HG03095 (cell line): ENCODE measurements around the gene ITIH4.

Experiments used
- ATAC-seq: cut with Tn5 transposase; IDR thresholded peaks from one replicate; pipeline ENCODE4 v1.9.1; 2021; ENCODE audit warnings: moderate library complexity; ENCODE audit not compliant: unreplicated experiment

ITIH4 gene

GRCh38 chr3:52805270-52806039 is 25.0 kb downstream of the ITIH4 start:
- ATAC-seq, result no peak

GRCh38 chr3:52801839-52802238 is 28.6 kb downstream of the ITIH4 start:
- ATAC-seq, result no peak

- no peak for ATAC-seq
Observed at GRCh38 chr3:52800079-52800478, 30.4 kb downstream of the ITIH4 start.

- no peak for ATAC-seq
Observed at GRCh38 chr3:52798978-52799476, 31.4 kb downstream of the ITIH4 start.

DNA sequence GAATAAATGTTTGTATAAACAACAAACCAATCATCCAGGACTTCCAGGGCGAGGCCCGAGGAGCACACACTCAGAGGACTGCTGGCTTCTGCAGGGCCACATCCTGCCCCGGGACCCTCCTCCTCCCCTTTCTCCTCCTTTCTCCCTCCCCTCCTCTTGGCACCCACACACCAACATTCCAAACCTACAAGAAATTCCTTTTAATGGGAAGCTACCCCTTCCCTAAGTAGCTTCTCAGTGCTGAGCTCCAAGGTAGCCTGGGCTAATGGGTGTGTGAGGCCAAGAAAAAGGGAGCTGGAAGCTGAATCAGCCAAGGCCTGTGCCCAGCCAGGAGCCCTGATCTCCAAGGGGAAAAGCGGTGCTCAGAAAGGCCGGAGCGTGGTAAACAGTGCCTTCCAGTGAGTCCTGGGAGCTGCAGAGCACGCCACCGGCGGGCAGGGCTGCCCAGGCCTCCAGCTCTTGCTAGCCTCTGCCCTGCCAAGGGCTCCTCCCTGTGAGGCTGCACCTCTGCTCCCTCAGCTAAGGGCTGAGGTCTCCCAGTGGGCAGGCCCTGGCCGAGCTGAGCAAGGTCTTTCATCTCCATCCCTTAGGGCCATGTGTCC is 32.0 kb downstream of the ITIH4 start:
- ATAC-seq, result no peak

- no peak for ATAC-seq
Observed at GRCh38 chr3:52796411-52796810, 34.1 kb downstream of the ITIH4 start.

DNA sequence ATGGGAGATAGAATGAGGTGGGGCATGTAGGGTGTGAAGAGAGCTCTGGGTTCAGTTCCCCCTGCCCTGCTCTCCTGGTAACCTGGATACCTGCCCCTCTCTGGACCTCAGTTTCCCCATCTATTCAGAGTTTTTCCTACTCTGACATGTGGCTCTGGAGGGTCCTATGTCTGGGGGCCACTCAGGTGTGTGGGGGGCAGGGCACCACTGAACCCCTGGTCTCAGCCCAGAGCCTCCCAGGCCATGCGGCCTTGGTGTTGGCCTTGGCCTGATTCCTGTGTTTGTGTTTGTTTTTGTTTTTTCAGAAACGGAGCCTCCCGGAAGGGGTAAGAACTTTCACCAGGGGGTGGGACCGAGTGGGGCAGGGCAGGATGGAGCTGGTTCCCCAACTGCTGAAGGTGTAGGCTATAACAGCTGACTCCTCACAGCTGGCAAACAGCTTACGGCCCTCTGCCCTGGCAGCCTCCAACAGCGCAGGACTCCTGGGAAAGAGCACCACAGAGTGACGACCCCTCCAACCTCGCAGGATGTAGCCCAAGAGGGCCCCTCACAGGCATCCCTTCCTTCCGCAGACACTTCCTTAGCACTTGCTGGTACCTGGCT is 35.1 kb downstream of the ITIH4 start:
- no peak for ATAC-seq

DNA sequence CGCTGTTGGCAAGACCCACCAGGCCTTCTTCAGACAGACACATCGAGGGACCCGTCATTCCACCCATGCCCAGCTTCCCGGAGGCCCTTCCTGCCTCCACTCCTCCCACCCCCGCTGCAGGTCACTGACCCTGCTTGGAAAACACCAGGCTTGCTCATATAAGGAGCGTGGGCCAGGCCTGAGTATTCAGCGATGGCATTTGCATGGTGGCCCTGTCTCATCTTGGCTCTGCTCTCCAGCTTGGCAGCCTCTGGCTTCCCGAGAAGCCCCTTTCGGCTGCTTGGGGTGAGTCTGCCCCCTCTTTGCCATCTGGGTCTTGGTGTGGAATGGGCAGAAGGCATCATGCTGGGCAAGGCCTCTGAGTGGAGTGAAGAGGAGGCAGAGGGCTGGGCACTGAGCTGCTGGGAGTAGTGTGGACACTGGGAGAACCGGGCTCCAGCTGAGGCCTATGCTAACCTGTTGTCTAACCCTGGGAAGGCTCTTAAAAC is 35.8 kb downstream of the ITIH4 start, which contains the start of gene ITIH3:
Gene ITIH3 (plus strand): TSS at position 185 of the 488 bp plus-strand sequence. CDS start 8 bp downstream, at position 193.
- no peak for ATAC-seq

- no peak for ATAC-seq
Observed at GRCh38 chr3:52793702-52794611, 36.5 kb downstream of the ITIH4 start.

- ATAC-seq, result no peak
Observed at GRCh38 chr3:52792961-52793695, 37.3 kb downstream of the ITIH4 start.

GRCh38 chr3:52792413-52792812 is 38.1 kb downstream of the ITIH4 start:
- no peak for ATAC-seq

DNA sequence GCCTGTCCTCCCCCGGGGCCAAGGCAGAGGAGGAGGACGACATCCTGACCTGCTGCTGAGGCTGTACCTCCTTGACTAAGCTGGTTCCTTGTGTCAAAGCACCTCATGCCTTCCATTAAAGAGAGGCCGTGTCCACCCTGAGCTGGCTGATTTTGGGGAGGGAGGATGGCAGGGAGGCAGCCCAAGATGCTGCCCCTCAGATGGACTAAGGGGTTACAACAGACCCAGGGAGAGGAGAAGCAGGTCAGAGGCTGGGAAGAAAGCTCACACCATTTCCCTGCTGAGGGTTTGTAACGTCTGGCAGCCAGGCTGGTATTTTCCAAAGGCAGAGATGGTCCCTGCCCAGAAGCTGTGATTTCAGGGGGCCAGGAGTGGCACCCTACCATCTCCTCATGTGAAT is 38.5 kb downstream of the ITIH4 start:
- ATAC-seq, result no peak

DNA sequence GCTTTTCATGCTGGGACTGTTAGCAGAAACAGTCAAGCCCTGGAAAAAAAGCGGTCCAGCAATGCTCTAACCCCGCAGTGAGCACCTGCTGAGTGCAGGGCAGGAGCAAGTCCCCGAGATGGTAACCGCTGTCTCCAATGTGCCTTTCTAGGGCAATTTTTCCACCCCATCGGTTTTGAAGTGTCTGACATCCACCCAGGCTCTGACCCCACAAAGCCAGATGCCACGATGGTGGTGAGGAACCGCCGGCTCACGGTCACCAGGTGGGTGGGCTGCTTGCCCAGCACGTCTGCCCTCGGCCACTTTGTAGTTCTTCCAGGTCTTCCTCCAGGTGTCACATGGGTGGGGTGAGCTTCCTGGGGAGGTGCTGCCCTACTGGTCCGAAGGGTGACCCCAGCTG is 39.1 kb downstream of the ITIH4 start:
- no peak for ATAC-seq

DNA sequence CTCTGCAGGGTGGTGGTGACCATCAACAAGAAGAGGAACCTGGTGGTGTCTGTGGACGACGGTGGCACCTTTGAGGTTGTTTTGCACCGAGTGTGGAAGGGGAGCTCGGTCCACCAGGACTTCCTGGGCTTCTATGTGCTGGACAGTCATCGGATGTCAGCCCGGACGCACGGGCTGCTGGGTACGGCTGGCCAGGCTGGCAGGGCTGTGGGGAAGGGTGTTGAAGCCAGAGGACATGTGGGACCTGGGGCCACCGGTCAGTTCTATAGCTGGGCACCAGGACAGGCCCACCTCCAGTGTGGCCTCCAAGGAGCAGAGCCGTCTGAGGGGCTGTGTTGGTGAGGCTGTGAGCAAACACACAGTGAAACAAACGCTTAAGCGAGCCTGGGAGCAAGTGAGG is 39.7 kb downstream of the ITIH4 start:
- ATAC-seq, result no peak

GRCh38 chr3:52790337-52790736 is 40.1 kb downstream of the ITIH4 start:
- no peak for ATAC-seq

DNA sequence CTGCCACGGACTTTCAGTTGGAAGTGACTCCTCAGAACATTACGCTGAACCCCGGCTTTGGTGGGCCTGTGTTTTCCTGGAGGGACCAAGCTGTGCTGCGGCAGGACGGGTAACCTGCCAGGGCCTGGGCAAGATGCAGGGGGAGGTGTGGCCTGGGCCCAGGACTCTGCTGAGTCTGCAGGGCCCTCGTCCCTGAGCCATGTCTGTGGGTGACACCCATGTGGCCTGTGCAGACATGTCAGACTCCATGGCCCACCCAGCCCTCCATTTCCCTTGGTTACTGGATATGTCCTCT is 40.8 kb downstream of the ITIH4 start:
- no peak for ATAC-seq

DNA sequence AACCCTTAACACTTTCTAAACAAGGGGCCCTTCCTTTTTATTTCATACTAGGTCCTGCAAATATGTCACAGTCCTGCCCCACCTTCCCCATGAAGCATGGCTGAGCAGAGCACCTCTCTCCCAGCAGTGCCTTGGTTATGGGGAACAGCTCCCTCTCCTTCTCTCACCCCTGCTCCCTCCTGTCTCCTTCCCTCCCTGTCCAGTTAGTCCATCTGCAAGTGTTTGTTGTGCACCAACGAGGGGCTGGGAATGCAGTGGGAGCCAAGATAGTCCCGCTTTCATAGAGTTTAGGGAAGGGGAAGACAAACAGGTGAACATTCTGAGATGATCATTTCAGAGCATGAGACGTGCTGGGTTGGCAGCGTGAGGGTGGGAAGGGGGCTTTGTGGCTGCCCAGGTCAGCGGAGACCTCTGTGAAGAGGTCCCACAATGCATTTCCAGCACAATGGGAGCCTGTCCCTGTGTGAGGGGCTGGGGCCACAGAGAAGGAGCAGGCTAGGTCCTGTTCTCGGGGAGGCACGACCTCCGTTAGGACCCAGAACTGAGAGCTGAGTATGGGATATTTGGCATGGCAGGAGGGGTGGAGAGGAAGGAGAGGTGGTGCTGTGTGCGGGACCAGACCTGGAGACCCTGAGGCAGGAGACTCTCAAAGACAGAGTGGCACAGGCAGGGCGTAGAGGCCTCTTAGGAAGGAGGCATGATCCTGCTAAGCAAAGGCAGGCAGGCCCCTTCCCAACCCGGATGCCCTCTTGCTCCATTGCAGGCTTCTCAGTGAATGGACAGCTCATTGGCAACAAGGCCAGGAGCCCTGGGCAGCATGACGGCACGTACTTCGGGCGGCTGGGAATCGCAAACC is 41.4 kb downstream of the ITIH4 start:
- ATAC-seq, result no peak

GRCh38 chr3:52787672-52788625 is 42.5 kb downstream of the ITIH4 start:
- no peak for ATAC-seq
